Measurements from ENCODE around the gene POU3F2. TPM values are rescaled to one million over a fixed set of nuclear protein-coding genes. Genes with fewer than 3 reads are reported as not detected.

Gene POU3F2
- total and polyA plus RNA-seq, 9 of the 15 experiments (the other 6 are each of a cell fraction or from before 2014, with no cell fraction given) = 0.08 to 0.46 (median 0.36) TPM

- Histone ChIP-seq H3K27ac (ENCODE audit: extremely low read depth, low read depth, low read length) (no peak overlapping the region), H3K36me3 (ENCODE audit: control insufficient read depth, insufficient read depth, low read length) (no peaks in the 10 kb centered on the region), H3K79me2 (ENCODE audit: control insufficient read depth, insufficient read depth, low read length) (no peaks in the 10 kb centered on the region; the same call in 2 of the 3 replicates), H3K27me3 (ENCODE audit: control insufficient read depth in 2 of 2, insufficient read depth in 2 of 2, low read length in 2 of 2) (peaks cover 0 to 25% of the 10 kb centered on the region in 2 experiments; a peak in 2 of 5 replicates), H3K4me3 (no peak overlapping the region), H3K9me1 (ENCODE audit: control insufficient read depth, insufficient read depth, low read length) (no peaks in the 10 kb centered on the region), H3K9ac (ENCODE audit: insufficient read depth in 1 of 2, low read depth in 2 of 2, low read length in 2 of 2) (no peak overlapping the region), H3K4me1 (replicated peaks in 1 of 2; ENCODE audit: control insufficient read depth in 2 of 2, insufficient read depth in 2 of 2, low read length in 2 of 2) (peaks cover 0 to 25% of the 10 kb centered on the region in 2 experiments; a peak in 4 of 5 replicates), H3K9me3 (replicated peaks; ENCODE audit: control insufficient read depth, insufficient read depth, low read depth, low read length) (no peaks in the 10 kb centered on the region), H3K4me2 (ENCODE audit: insufficient read depth, low read length) (no peak overlapping the region), H2AFZ (ENCODE audit: low read depth, low read length) (no peak overlapping the region), H4K20me1 (replicated peaks; ENCODE audit: control insufficient read depth, insufficient read depth, low read length) (no peaks in the 10 kb centered on the region)
- CTCF ChIA-PET (ENCODE audit: low intra/inter-chr PET ratio) = interaction anchor here (0.8 kb wide), 2 partner anchors 63 to 70 kb away, joined by 3 to 5 read pairs; no protein-coding TSS in a partner anchor
- no peak for ATAC-seq
- 9% methylated on average over 1 of the region's 1 CpG for WGBS (ENCODE audit: insufficient coverage, low coverage, missing lambda C conversion rate)
- BruUV-seq (replicated peaks) = no TSS peak
- POLR2A ChIA-PET = interaction anchor here (0.6 kb wide), 1 partner anchor 44 kb away, joined by 3 read pairs; no protein-coding TSS in a partner anchor
- FAIRE-seq = no peak
- DNase-seq (ENCODE audit: extremely low read depth in 1 of 4, low spot score in 3 of 4) = no peak
- in situ Hi-C loops (cut with MboI) = loop anchor here (5.0 kb wide), 1 partner anchor 67 kb away; no protein-coding TSS in a partner anchor
- intact Hi-C loops (cut with micrococcal nuclease) = loop anchor here (1.0 kb wide), 1 partner anchor 70 kb away; no protein-coding TSS in a partner anchor
- TF ChIP-seq ZNF24 (IDR thresholded peaks at IDR 0.05) = no peak
- no peak for TF ChIP-seq E4F1 (CRISPR knock-in tag; IDR thresholded peaks at IDR 0.05; ENCODE audit: borderline replicate concordance)
- no peak for TF ChIP-seq RB1 (IDR thresholded peaks at IDR 0.05; ENCODE audit: low read depth)
- no peak for TF ChIP-seq BCOR (IDR thresholded peaks at IDR 0.05)
- no peak for TF ChIP-seq MCM5 (IDR thresholded peaks at IDR 0.05; ENCODE audit: low read depth)
- TF ChIP-seq MEF2D (tag; conservative IDR thresholded peaks at IDR 0.05; ENCODE audit: low read depth) = no peak
- no peak for TF ChIP-seq CREB3 (tag; conservative IDR thresholded peaks at IDR 0.05; ENCODE audit: low read depth)
- TF ChIP-seq JUND (IDR thresholded peaks at IDR 0.05; ENCODE audit: borderline replicate concordance, low read depth, low read length) = no peak
- no peak for TF ChIP-seq JUND (tag; IDR thresholded peaks at IDR 0.05; ENCODE audit: borderline replicate concordance, low read depth, low read length)
- TF ChIP-seq HMGN3 (IDR thresholded peaks at IDR 0.05; ENCODE audit: borderline replicate concordance, extremely low read depth, insufficient read length, low read depth, low read length) = no peak
- TF ChIP-seq ZNF449 (CRISPR knock-in tag; IDR thresholded peaks at IDR 0.05) = no peak
- TF ChIP-seq HCFC1 (IDR thresholded peaks at IDR 0.05; ENCODE audit: low read depth, low read length) = no peak
- no peak for TF ChIP-seq TRIM25 (IDR thresholded peaks at IDR 0.05; ENCODE audit: borderline replicate concordance)
- no peak for TF ChIP-seq ZBTB8A (IDR thresholded peaks at IDR 0.05; ENCODE audit: partially characterized antibody)
Observed at GRCh38 chr6:98838975-98839374, 4.6 kb downstream of the POU3F2 start.
